Adrenal gland (tissue), 5 donors: ENCODE data around the gene LYG1.

Source experiments
- CTCF ChIP-seq, 6 experiments: fragments of 450-650 bp in 4 of 6; fragments of 200-600 bp in 2 of 6; sonication (generic) in 1 of 6; IDR thresholded peaks; 1 replicate in 5 of 6; 2 replicates in 1 of 6; pipeline versions ENCODE4 v1.5.1 to v1.8.0; 2016 to 2021; ENCODE audit warnings: antibody characterized with exemption in 6 of 6, mild to moderate bottlenecking in 2 of 6, moderate library complexity in 1 of 6
- POLR2A ChIP-seq, 2 donors: fragments of 450-650 bp; IDR thresholded peaks; one replicate each; pipeline ENCODE4 v1.6.1; 2017; ENCODE audit warnings: antibody characterized with exemption in 2 of 2, mild to moderate bottlenecking in 2 of 2, moderate library complexity in 1 of 2
- donor health status: DM: no; HTN: no; CAD: no.

GRCh38 chr2:99338029-99338585 is 37.1 kb upstream of the LYG1 start:
- TF ChIP-seq CTCF (IDR thresholded peaks at IDR 0.05) (no peak), POLR2A (IDR thresholded peaks at IDR 0.05) (no peak)
